ENCODE results near the gene CDK18.

CDK18 gene

DNA sequence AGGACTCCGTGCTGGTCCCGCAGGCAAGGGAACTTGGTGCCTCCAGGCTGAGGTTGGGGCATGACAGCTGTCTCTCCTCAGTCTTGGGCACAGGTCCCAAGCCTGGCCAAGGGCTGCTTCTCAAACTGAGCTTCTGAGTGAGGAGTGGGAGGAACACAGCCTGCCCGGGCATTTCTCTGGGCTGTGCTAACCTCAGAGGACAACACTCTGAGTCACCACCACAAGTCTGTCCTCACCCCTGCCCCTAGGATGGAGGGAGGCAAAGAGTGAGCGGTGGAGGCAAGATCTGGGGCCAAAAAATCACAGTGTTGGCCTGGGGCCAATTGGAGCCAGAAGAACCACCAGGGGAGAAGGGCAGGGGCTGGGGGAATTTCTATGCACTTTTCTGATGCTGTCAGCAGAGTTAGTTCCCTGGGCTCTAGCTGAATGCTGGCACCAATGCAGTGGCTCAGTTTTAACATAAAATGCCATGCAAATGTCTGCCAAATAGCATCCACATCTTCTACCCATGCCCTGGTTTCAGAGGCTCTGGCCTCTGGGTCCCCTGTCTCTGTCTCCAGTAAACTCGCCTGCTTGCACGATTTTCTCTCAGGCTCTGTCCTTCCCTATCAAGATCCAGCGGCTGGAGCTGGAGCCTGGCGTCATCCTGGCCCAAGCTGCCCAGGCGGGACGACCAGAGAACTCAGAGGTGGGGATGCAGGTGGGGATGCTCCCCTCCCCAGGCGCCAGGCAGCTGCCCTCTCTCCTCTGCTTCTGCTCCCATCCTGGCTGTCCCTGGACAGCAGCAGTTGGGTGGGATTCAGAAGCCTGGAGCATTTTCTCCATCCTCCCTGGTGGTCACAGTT lies 11.0 kb upstream of the CDK18 start:
- no peak for DNase-seq (ENCODE audit: extremely low spot score)
- TF ChIP-seq SP1 (IDR thresholded peaks at IDR 0.05) (no peak), LEF1 (IDR thresholded peaks at IDR 0.05; ENCODE audit: borderline replicate concordance) (no peak), L3MBTL2 (conservative IDR thresholded peaks at IDR 0.05) (no peak), FOXA1 (IDR thresholded peaks at IDR 0.05) (no peak), SUZ12 (IDR thresholded peaks at IDR 0.05) (no peak), ELF4 (IDR thresholded peaks at IDR 0.05) (no peak), TARDBP (IDR thresholded peaks at IDR 0.05) (no peak), HDGF (IDR thresholded peaks at IDR 0.05; ENCODE audit: borderline replicate concordance) (no peak), PKNOX1 (IDR thresholded peaks at IDR 0.05) (no peak), FOXM1 (IDR thresholded peaks at IDR 0.05; ENCODE audit: borderline replicate concordance) (no peak), CTBP1 (IDR thresholded peaks at IDR 0.05; ENCODE audit: borderline replicate concordance) (no peak), ARNT (IDR thresholded peaks at IDR 0.05) (no peak), FOXK2 (IDR thresholded peaks at IDR 0.05) (no peak), BHLHE40 (IDR thresholded peaks at IDR 0.05; ENCODE audit: borderline replicate concordance) (no peak), NFRKB (IDR thresholded peaks at IDR 0.05) (no peak), ZNF384 (IDR thresholded peaks at IDR 0.05) (no peak)
- CTCF ChIA-PET, result interaction anchor here (0.5 to 4.9 kb wide), 6 partner anchors 8 to 199 kb away, joined by 3 to 35 read pairs (median 3); no protein-coding TSS in a partner anchor
- POLR2A ChIA-PET, result no interaction called here

GRCh38 chr1:205494115-205494514 lies 10.4 kb upstream of the CDK18 start:
- POLR2A ChIA-PET, result no interaction called here
- DNase-seq (ENCODE audit: extremely low spot score), result no peak
- no peak for TF ChIP-seq CTBP1 (IDR thresholded peaks at IDR 0.05; ENCODE audit: borderline replicate concordance)
- TF ChIP-seq ELF4 (IDR thresholded peaks at IDR 0.05), result no peak
- no peak for TF ChIP-seq L3MBTL2 (conservative IDR thresholded peaks at IDR 0.05)
- no peak for TF ChIP-seq HDGF (IDR thresholded peaks at IDR 0.05; ENCODE audit: borderline replicate concordance)
- TF ChIP-seq FOXM1 (IDR thresholded peaks at IDR 0.05; ENCODE audit: borderline replicate concordance), result no peak
- TF ChIP-seq SUZ12 (IDR thresholded peaks at IDR 0.05), result no peak
- TF ChIP-seq FOXA1 (IDR thresholded peaks at IDR 0.05), result no peak
- no peak for TF ChIP-seq NFRKB (IDR thresholded peaks at IDR 0.05)
- no peak for TF ChIP-seq ZNF384 (IDR thresholded peaks at IDR 0.05)
- no peak for TF ChIP-seq TARDBP (IDR thresholded peaks at IDR 0.05)
- TF ChIP-seq LEF1 (IDR thresholded peaks at IDR 0.05; ENCODE audit: borderline replicate concordance), result no peak
- CTCF ChIA-PET, result interaction anchor here (0.6 to 4.9 kb wide), 4 partner anchors 8 to 200 kb away, joined by 3 to 35 read pairs (median 8); no protein-coding TSS in a partner anchor

- TF ChIP-seq LEF1 (IDR thresholded peaks at IDR 0.05; ENCODE audit: borderline replicate concordance), result no peak
- TF ChIP-seq PKNOX1 (IDR thresholded peaks at IDR 0.05), result peak; percentile 94
- DNase-seq (ENCODE audit: extremely low spot score), result peak; percentile 32
- ChIA-PET POLR2A (no interaction called here), CTCF (interaction anchor here (0.7 to 4.9 kb wide), 5 partner anchors 9 to 178 kb away, joined by 3 to 35 read pairs (median 3); partner anchors contain the start of gene CDK18)
These were observed 9.1 kb upstream of the CDK18 start for GRCh38 chr1:205495237-205495823.

DNA sequence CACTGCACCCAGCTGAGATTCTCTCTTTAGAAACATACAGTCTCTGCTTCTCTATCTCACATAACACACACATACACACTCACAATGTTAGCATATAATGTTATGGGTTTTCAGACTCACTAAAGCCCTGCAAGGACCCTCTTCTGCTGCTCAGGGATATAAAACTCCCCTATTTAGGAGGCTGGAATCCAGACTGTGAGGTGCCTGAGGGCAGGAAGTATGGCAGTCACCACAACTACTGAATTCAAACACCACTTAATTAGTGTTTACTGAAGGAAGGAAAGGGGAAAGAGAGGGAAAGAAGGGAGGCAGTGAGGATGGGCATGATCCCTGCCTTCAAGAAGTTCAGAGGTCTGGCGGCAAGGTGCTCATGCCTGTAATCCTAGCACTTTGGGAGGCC lies 7.8 kb upstream of the CDK18 start:
- no peak for DNase-seq (ENCODE audit: extremely low spot score)
- POLR2A ChIA-PET, result no interaction called here
- TF ChIP-seq ARNT (IDR thresholded peaks at IDR 0.05) (no peak), HDGF (IDR thresholded peaks at IDR 0.05; ENCODE audit: borderline replicate concordance) (no peak), ZNF384 (IDR thresholded peaks at IDR 0.05) (no peak), TARDBP (IDR thresholded peaks at IDR 0.05) (no peak), L3MBTL2 (conservative IDR thresholded peaks at IDR 0.05) (no peak), FOXK2 (IDR thresholded peaks at IDR 0.05) (no peak), BHLHE40 (IDR thresholded peaks at IDR 0.05; ENCODE audit: borderline replicate concordance) (no peak), CTBP1 (IDR thresholded peaks at IDR 0.05; ENCODE audit: borderline replicate concordance) (no peak), SP1 (IDR thresholded peaks at IDR 0.05) (no peak), SUZ12 (IDR thresholded peaks at IDR 0.05) (no peak), LEF1 (IDR thresholded peaks at IDR 0.05; ENCODE audit: borderline replicate concordance) (no peak), ELF4 (IDR thresholded peaks at IDR 0.05) (no peak)
- CTCF ChIA-PET, result interaction anchor here (0.6 to 1.5 kb wide), 2 partner anchors 9 to 511 kb away, joined by 3 to 4 read pairs; no protein-coding TSS in a partner anchor

- DNase-seq (ENCODE audit: extremely low spot score), result no peak
- TF ChIP-seq FOXK2 (IDR thresholded peaks at IDR 0.05) (no peak), LEF1 (IDR thresholded peaks at IDR 0.05; ENCODE audit: borderline replicate concordance) (no peak), SP1 (IDR thresholded peaks at IDR 0.05) (no peak), FOXA1 (IDR thresholded peaks at IDR 0.05) (no peak), SUZ12 (IDR thresholded peaks at IDR 0.05) (no peak)
- POLR2A ChIA-PET, result no interaction called here
- CTCF ChIA-PET, result interaction anchor here (1.5 kb wide), 1 partner anchor 9 kb away, joined by 4 read pairs; no protein-coding TSS in a partner anchor
These were observed 7.1 kb upstream of the CDK18 start for GRCh38 chr1:205497351-205497750.

DNA sequence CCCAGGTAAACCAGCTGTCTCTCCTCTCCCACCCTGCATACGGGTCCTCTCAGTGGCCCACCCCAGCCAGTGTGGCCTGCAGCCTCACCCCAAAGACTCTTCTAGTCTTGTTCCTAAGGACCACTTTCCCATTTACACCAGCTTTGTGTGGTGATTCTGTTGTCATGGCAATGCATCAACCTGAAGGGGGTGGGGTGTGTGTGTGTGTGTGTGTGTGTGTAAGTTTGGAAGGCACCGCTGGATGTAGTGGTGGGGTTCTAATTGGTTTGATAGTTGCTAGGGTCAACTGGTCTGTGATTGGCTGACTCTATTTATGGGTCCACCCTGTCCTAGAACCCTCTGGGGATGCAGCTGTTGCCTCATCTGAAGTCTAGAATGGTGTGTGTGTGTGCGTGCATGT lies 4.7 kb upstream of the CDK18 start:
- POLR2A ChIA-PET, result interaction anchor here (1.4 kb wide), 1 partner anchor 10 kb away, joined by 3 read pairs; no protein-coding TSS in a partner anchor
- CTCF ChIA-PET, result interaction anchor here (0.8 to 4.8 kb wide), 3 partner anchors 12 to 25 kb away, joined by 3 to 22 read pairs (median 3); no protein-coding TSS in a partner anchor
- no peak for DNase-seq (ENCODE audit: extremely low spot score)
- TF ChIP-seq SUZ12 (IDR thresholded peaks at IDR 0.05) (no peak), TARDBP (IDR thresholded peaks at IDR 0.05) (no peak), CTBP1 (IDR thresholded peaks at IDR 0.05; ENCODE audit: borderline replicate concordance) (no peak), NFRKB (IDR thresholded peaks at IDR 0.05) (no peak), FOXM1 (IDR thresholded peaks at IDR 0.05; ENCODE audit: borderline replicate concordance) (no peak), PKNOX1 (IDR thresholded peaks at IDR 0.05) (no peak), ZNF384 (IDR thresholded peaks at IDR 0.05) (no peak), ARNT (IDR thresholded peaks at IDR 0.05) (no peak), FOXK2 (IDR thresholded peaks at IDR 0.05) (no peak), HDGF (IDR thresholded peaks at IDR 0.05; ENCODE audit: borderline replicate concordance) (no peak), FOXA1 (IDR thresholded peaks at IDR 0.05) (no peak), ELF4 (IDR thresholded peaks at IDR 0.05) (no peak)
